H1 (cell line): ENCODE measurements around the gene RDH14. TPM values are rescaled to one million over a fixed set of nuclear protein-coding genes. Genes with fewer than 3 reads are reported as not detected.

Experiments used
- BCL11A ChIP-seq, 2 experiments: IDR thresholded peaks; one replicate each; pipeline ENCODE4 v1.6.1; 2011; ENCODE audit warnings: low read depth in 2 of 2, low read length in 2 of 2, mild to moderate bottlenecking in 2 of 2
- CEBPB ChIP-seq: IDR thresholded peaks from 2 replicates; pipeline ENCODE4 v1.6.1; 2012; ENCODE audit warnings: low read depth, low read length
- CHD7 ChIP-seq: fragments of 300-600 bp; sonication (generic); IDR thresholded peaks from 2 replicates; pipeline ENCODE4 v1.7.1; 2012; ENCODE audit warnings: low read length, moderate library complexity, mild to moderate bottlenecking, inconsistent platforms; ENCODE audit not compliant: insufficient replicate concordance
- NANOG ChIP-seq: IDR thresholded peaks from 2 replicates; pipeline ENCODE4 v1.6.1; 2011; ENCODE audit warnings: low read length, low read depth, mild to moderate bottlenecking, inconsistent platforms; ENCODE audit not compliant: insufficient read depth, poor library complexity, severe bottlenecking
- PHF8 ChIP-seq: fragments of 200-600 bp; sonication (generic); conservative IDR thresholded peaks from 2 replicates; pipeline ENCODE4 v1.7.1; 2012; ENCODE audit warnings: low read depth, mild to moderate bottlenecking, inconsistent platforms, low read length, moderate library complexity
- RFX5 ChIP-seq: IDR thresholded peaks from 2 replicates; pipeline ENCODE4 v1.6.1; 2011; ENCODE audit warnings: low read depth, low read length, improper control_type of control experiment, borderline replicate concordance
- SAP30 ChIP-seq: fragments of 300-600 bp; sonication (generic); IDR thresholded peaks from 2 replicates; pipeline ENCODE4 v1.7.1; 2012; ENCODE audit warnings: low read length, moderate library complexity, mild to moderate bottlenecking, inconsistent platforms; ENCODE audit not compliant: insufficient read depth, insufficient replicate concordance
- YY1 ChIP-seq: IDR thresholded peaks from 2 replicates; pipeline ENCODE4 v1.6.1; 2011; ENCODE audit warnings: low read depth, mild to moderate bottlenecking, low read length
- polyA plus RNA-seq, 7 experiments: library from polyadenylated mRNA; depleted of rRNA in 3 of 7; stranded (reverse) in 5 of 7; unstranded in 2 of 7; fragments of >200 nt in 5 of 7; fragments of 200-250 nt in 2 of 7; gene quantifications; 1 replicate in 5 of 7; 2 replicates in 1 of 7; 4 replicates in 1 of 7; pipeline versions ENCODE4 v1.2.1 to v1.2.3, GENCODE V29; 2011 to 2013; ENCODE audit warnings: missing spikeins in 2 of 7, mixed read lengths in 2 of 7
- total RNA-seq: library from RNA; stranded (reverse); fragmentation: NEBNext Ultra II Directional; extraction: Animal tissue kit (Norgen Biotek cat#: 25700); gene quantifications from 2 replicates; pipeline ENCODE4 v1.2.1, GENCODE V29; 2021

Gene RDH14
- total and polyA plus RNA-seq, 2 of the 8 experiments (the other 6 are each of a cell fraction or from before 2014, with no cell fraction given): 14.7 to 23.6 TPM

GRCh38 chr2:18518116-18519111 is 42.0 kb downstream of the RDH14 start (continued):
- no peak for TF ChIP-seq CHD7
- TF ChIP-seq PHF8: no peak
- TF ChIP-seq RFX5: no peak
- TF ChIP-seq SAP30: no peak
- TF ChIP-seq NANOG: no peak
- TF ChIP-seq YY1: no peak
- no peak for TF ChIP-seq CEBPB
- no peak for TF ChIP-seq BCL11A (IDR thresholded peaks at IDR 0.05; ENCODE audit: low read depth in 2 of 2, low read length in 2 of 2)
